Measurements from ENCODE around the gene VWC2L. TPM values are rescaled to one million over a fixed set of nuclear protein-coding genes. Genes with fewer than 3 reads are reported as not detected.

Gene VWC2L
- not detected in 2 replicates for total RNA-seq

DNA sequence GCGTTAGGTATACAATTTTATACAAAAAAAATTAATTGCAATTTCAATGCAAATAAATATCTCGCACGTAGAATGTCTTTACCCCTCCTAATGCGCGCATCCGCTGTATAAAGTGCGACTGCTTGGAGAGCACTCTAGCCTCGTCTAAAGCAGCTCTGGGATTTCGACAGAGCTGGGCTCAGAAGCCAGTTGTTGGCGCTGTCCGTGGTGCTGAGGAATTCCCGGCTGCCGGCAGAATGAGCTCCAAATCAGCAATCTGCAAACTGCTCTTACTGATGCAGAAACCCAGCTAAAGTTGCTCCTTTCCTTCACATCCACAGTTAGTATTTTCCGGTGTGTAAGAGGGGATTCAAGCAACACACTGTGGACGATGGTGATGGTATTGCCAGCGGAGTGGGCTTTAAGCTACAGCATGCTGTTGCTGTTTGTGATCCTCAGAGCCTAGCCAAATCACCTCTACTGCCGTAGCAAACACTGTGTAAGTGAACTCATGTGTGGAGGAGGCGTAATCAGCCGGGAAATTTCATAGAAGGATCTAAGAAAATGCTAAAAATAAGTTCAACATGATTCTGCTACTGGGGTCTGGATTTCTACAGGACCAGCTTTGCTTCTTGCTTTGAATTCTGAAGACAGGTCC lies at the start of gene VWC2L:
Gene VWC2L, plus strand, starts transcription at position 137 of the 637 bp plus-strand sequence. CDS start 3,140 bp downstream, outside the sequence.
- no peaks in the 10 kb centered on the region for H3K4me1 Mint-ChIP-seq
- H3K27me3 Mint-ChIP-seq, result no peaks in the 10 kb centered on the region
- H3K36me3 Mint-ChIP-seq (ENCODE audit: low read depth), result no peaks in the 10 kb centered on the region
- no peak within 1 kb of the TSS for H3K4me3 Mint-ChIP-seq
- peak; percentile 80 for DNase-seq
- intact Hi-C loops (cut with micrococcal nuclease), result no loop called here
- no peak within 1 kb of the TSS for H3K27ac Mint-ChIP-seq
- H3K9me3 Mint-ChIP-seq, result no peaks in the 10 kb centered on the region

- Mint-ChIP-seq H3K4me3 (no peak overlapping the region), H3K27ac (no peak overlapping the region), H3K27me3 (no peaks in the 10 kb centered on the region), H3K4me1 (no peaks in the 10 kb centered on the region), H3K9me3 (no peaks in the 10 kb centered on the region), H3K36me3 (ENCODE audit: low read depth) (no peaks in the 10 kb centered on the region)
- DNase-seq, result no peak
- intact Hi-C loops (cut with micrococcal nuclease), result no loop called here
These were observed 49.7 kb upstream of the VWC2L start for GRCh38 chr2:214361116-214361515.

- no peak overlapping the region for H3K4me3 Mint-ChIP-seq
- no peaks in the 10 kb centered on the region for H3K9me3 Mint-ChIP-seq
- H3K4me1 Mint-ChIP-seq, result no peaks in the 10 kb centered on the region
- H3K36me3 Mint-ChIP-seq (ENCODE audit: low read depth), result no peaks in the 10 kb centered on the region
- intact Hi-C loops (cut with micrococcal nuclease), result no loop called here
- H3K27ac Mint-ChIP-seq, result no peak overlapping the region
- no peaks in the 10 kb centered on the region for H3K27me3 Mint-ChIP-seq
- no peak for DNase-seq
These were observed 45.3 kb upstream of the VWC2L start for GRCh38 chr2:214365549-214365948.

- no peaks in the 10 kb centered on the region for H3K27me3 Mint-ChIP-seq
- H3K4me3 Mint-ChIP-seq, result no peak overlapping the region
- H3K4me1 Mint-ChIP-seq, result no peaks in the 10 kb centered on the region
- no peaks in the 10 kb centered on the region for H3K36me3 Mint-ChIP-seq (ENCODE audit: low read depth)
- H3K27ac Mint-ChIP-seq, result no peak overlapping the region
- no peak for DNase-seq
- no peaks in the 10 kb centered on the region for H3K9me3 Mint-ChIP-seq
- intact Hi-C loops (cut with micrococcal nuclease), result no loop called here
These were observed 43.7 kb upstream of the VWC2L start for GRCh38 chr2:214367171-214367570.

DNA sequence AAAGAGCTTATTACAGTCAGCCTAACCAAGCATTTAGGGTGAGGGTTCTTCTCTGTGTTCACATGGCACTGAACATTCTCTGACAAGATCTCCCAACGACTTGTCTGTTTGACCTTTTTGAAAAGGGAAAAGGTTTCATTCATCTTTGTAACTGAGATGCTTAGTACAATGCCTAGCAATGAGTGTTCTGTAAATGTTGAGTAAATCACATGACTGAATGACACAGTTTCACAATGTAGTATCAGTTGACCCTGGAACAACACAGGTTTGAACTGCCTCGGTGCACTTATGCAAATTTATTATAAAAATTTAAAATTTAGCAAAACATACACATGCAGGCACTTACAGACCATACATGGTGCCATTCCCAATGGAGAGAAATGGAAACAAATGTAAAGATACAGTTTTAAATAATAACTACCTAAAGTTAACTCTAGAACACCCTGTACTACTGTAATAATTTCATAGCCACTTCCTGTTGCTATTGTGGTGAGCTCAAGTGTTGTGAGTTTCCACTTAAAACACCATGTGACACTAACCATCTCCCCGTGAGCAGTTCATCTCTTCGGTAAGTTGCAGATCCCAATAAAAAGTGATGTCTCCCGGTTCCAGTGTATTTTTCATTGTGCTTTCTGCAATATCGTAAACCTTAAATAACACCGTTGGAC lies 34.1 kb upstream of the VWC2L start:
- Mint-ChIP-seq H3K4me3 (no peak overlapping the region), H3K27me3 (no peaks in the 10 kb centered on the region)
- intact Hi-C loops (cut with micrococcal nuclease), result no loop called here

DNA sequence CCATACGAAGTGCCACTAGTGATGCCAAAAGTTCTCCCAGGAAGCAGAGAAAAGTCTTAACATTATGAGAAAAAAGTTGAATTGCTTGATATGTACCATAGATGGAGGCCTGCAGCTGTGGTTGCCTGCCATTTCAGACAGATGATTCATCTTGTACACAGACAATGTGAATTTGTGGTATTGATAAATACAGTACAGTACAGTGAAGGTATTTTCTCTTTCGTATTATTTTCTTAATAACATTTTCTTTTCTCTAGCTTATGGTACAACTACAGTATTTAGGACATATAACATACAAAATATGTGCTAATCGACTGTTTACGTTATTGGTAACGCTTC lies 33.6 kb upstream of the VWC2L start:
- no peak overlapping the region for H3K4me3 Mint-ChIP-seq
- no peaks in the 10 kb centered on the region for H3K9me3 Mint-ChIP-seq
- DNase-seq, result no peak
- no peak overlapping the region for H3K27ac Mint-ChIP-seq
- no peaks in the 10 kb centered on the region for H3K4me1 Mint-ChIP-seq
- H3K36me3 Mint-ChIP-seq (ENCODE audit: low read depth), result no peaks in the 10 kb centered on the region
- intact Hi-C loops (cut with micrococcal nuclease), result no loop called here
- no peaks in the 10 kb centered on the region for H3K27me3 Mint-ChIP-seq

More for the DNA sequence above, 34.1 kb upstream of the VWC2L start:
- H3K4me1 Mint-ChIP-seq, result no peaks in the 10 kb centered on the region
- DNase-seq, result no peak
- H3K36me3 Mint-ChIP-seq (ENCODE audit: low read depth), result no peaks in the 10 kb centered on the region
- no peaks in the 10 kb centered on the region for H3K9me3 Mint-ChIP-seq
- H3K27ac Mint-ChIP-seq, result no peak overlapping the region

GRCh38 chr2:214378455-214379103 lies 32.3 kb upstream of the VWC2L start:
- H3K36me3 Mint-ChIP-seq (ENCODE audit: low read depth), result no peaks in the 10 kb centered on the region
- no peak overlapping the region for H3K4me3 Mint-ChIP-seq
- no peak for DNase-seq
- intact Hi-C loops (cut with micrococcal nuclease), result no loop called here
- H3K9me3 Mint-ChIP-seq, result no peaks in the 10 kb centered on the region
- H3K4me1 Mint-ChIP-seq, result no peaks in the 10 kb centered on the region
- no peak overlapping the region for H3K27ac Mint-ChIP-seq
- H3K27me3 Mint-ChIP-seq, result no peaks in the 10 kb centered on the region

GRCh38 chr2:214379227-214379626 lies 31.6 kb upstream of the VWC2L start:
- Mint-ChIP-seq H3K27ac (no peak overlapping the region), H3K27me3 (no peaks in the 10 kb centered on the region), H3K9me3 (no peaks in the 10 kb centered on the region), H3K4me3 (no peak overlapping the region), H3K36me3 (ENCODE audit: low read depth) (no peaks in the 10 kb centered on the region), H3K4me1 (no peaks in the 10 kb centered on the region)
- intact Hi-C loops (cut with micrococcal nuclease), result no loop called here
- no peak for DNase-seq

- H3K27ac Mint-ChIP-seq, result no peak overlapping the region
These were observed 30.2 kb upstream of the VWC2L start for GRCh38 chr2:214380681-214381080.

GRCh38 chr2:214382229-214382628 lies 28.6 kb upstream of the VWC2L start:
- intact Hi-C loops (cut with micrococcal nuclease), result no loop called here
- Mint-ChIP-seq H3K27me3 (no peaks in the 10 kb centered on the region), H3K4me3 (no peak overlapping the region), H3K4me1 (no peaks in the 10 kb centered on the region), H3K9me3 (no peaks in the 10 kb centered on the region), H3K36me3 (ENCODE audit: low read depth) (no peaks in the 10 kb centered on the region), H3K27ac (no peak overlapping the region)
- no peak for DNase-seq

More at GRCh38 chr2:214380681-214381080, 30.2 kb upstream of the VWC2L start:
- no peaks in the 10 kb centered on the region for H3K36me3 Mint-ChIP-seq (ENCODE audit: low read depth)
- H3K27me3 Mint-ChIP-seq, result no peaks in the 10 kb centered on the region
- no peaks in the 10 kb centered on the region for H3K4me1 Mint-ChIP-seq
- intact Hi-C loops (cut with micrococcal nuclease), result no loop called here
- no peaks in the 10 kb centered on the region for H3K9me3 Mint-ChIP-seq
- no peak for DNase-seq
- no peak overlapping the region for H3K4me3 Mint-ChIP-seq

GRCh38 chr2:214386720-214387119 lies 24.1 kb upstream of the VWC2L start:
- Mint-ChIP-seq H3K27me3 (no peaks in the 10 kb centered on the region), H3K27ac (no peak overlapping the region), H3K36me3 (ENCODE audit: low read depth) (no peaks in the 10 kb centered on the region), H3K4me1 (no peaks in the 10 kb centered on the region), H3K9me3 (no peaks in the 10 kb centered on the region), H3K4me3 (no peak overlapping the region)
- intact Hi-C loops (cut with micrococcal nuclease), result no loop called here
- no peak for DNase-seq

DNA sequence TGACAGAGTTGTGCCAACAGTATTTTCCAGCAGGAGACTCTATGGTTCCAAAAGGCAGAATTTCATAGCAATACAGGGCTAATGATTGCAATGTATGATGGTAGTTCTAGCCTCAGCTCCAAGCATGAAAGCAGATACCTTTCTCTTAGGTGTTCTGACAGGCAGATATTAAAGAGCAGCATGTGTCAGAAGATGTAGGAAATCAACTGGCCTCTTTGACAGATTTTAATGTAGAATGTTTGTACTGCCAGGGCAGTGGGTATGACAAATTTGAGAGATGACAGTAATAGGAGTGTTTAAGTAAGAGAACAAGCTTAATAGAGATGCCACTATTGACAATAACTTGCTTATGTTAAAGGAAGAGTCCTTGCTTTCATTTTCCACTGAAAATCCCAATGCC lies 21.5 kb upstream of the VWC2L start:
- intact Hi-C loops (cut with micrococcal nuclease), result no loop called here
- Mint-ChIP-seq H3K9me3 (no peaks in the 10 kb centered on the region), H3K4me1 (no peaks in the 10 kb centered on the region), H3K36me3 (ENCODE audit: low read depth) (no peaks in the 10 kb centered on the region), H3K27me3 (no peaks in the 10 kb centered on the region), H3K27ac (no peak overlapping the region), H3K4me3 (no peak overlapping the region)
- DNase-seq, result no peak

DNA sequence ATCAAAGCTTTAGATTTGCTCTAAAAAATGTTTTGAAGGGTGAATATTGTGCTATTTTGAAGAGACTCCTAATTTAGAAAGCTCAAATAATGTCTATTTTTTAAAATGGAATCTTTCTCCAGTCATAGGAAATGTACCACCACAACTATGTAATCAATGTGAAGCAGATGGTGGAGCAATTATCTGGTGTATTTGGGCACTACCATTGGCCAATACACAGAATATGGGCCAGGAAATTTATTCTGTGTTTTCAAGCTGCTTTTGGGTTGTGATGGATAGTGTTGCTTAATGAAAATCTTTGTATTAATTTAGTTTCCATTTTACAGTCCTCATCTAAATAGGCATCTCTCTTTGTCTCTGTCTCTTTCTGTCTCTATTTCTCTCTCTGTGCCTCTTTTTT lies 17.1 kb upstream of the VWC2L start:
- H3K27ac Mint-ChIP-seq, result no peak overlapping the region
- intact Hi-C loops (cut with micrococcal nuclease), result no loop called here

GRCh38 chr2:214395040-214395439 lies 15.8 kb upstream of the VWC2L start:
- Mint-ChIP-seq H3K27ac (no peak overlapping the region), H3K4me3 (no peak overlapping the region), H3K27me3 (no peaks in the 10 kb centered on the region), H3K36me3 (ENCODE audit: low read depth) (no peaks in the 10 kb centered on the region), H3K9me3 (no peaks in the 10 kb centered on the region), H3K4me1 (no peaks in the 10 kb centered on the region)
- intact Hi-C loops (cut with micrococcal nuclease), result no loop called here
- no peak for DNase-seq

More for the DNA sequence above, 17.1 kb upstream of the VWC2L start:
- Mint-ChIP-seq H3K27me3 (no peaks in the 10 kb centered on the region), H3K9me3 (no peaks in the 10 kb centered on the region), H3K36me3 (ENCODE audit: low read depth) (no peaks in the 10 kb centered on the region), H3K4me3 (no peak overlapping the region), H3K4me1 (no peaks in the 10 kb centered on the region)
- DNase-seq, result no peak

All from activated CD4-positive, alpha-beta T cell treated with anti-CD3 and anti-CD28 coated beads, Interleukin-2, amount 10 ng/mL, durations not matched to agents 24 days and 14 days (primary cell).